ENCODE measurements around the gene NUTM2F.
"Not testable (repeated sequence)": the region's sequence is repeated elsewhere in the genome, so short reads cannot be mapped to it uniquely, and the experiment has no call there.

NUTM2F gene

GRCh38 chr9:94328544-94328943 is at the start of gene NUTM2F:
TSS of gene NUTM2F (minus strand) at chr9:94328644. CDS start at chr9:94328623, 21 bp downstream.
- DNase-seq; intact Hi-C loops (cut with DNase I): not testable (repeated sequence)

GRCh38 chr9:94375197-94375596 is 46.8 kb upstream of the NUTM2F start:
- intact Hi-C loops (cut with DNase I); DNase-seq: not testable (repeated sequence)

- intact Hi-C loops (cut with DNase I): not testable (repeated sequence)
- DNase-seq: peak; percentile 82 to 95 (median 91)
Measured at GRCh38 chr9:94374176-94375056, 46.0 kb upstream of the NUTM2F start.

- DNase-seq: peak in 3 of 42 donors; percentile 12 to 42 (median 17)
- intact Hi-C loops (cut with DNase I): not testable (repeated sequence)
Measured at GRCh38 chr9:94373779-94374175, 45.3 kb upstream of the NUTM2F start.

GRCh38 chr9:94370266-94370665 is 41.8 kb upstream of the NUTM2F start:
- DNase-seq; intact Hi-C loops (cut with DNase I): not testable (repeated sequence)

- intact Hi-C loops (cut with DNase I): not testable (repeated sequence)
Measured at GRCh38 chr9:94364093-94364614, 35.7 kb upstream of the NUTM2F start.

GRCh38 chr9:94357158-94357557 is 28.7 kb upstream of the NUTM2F start:
- intact Hi-C loops (cut with DNase I); DNase-seq: not testable (repeated sequence)

More at GRCh38 chr9:94364093-94364614, 35.7 kb upstream of the NUTM2F start:
- DNase-seq: not testable (repeated sequence)

- DNase-seq; intact Hi-C loops (cut with DNase I): not testable (repeated sequence)
Measured at GRCh38 chr9:94351901-94352723, 23.7 kb upstream of the NUTM2F start.

- intact Hi-C loops (cut with DNase I); DNase-seq: not testable (repeated sequence)
Measured at GRCh38 chr9:94348754-94349153, 20.3 kb upstream of the NUTM2F start.

- DNase-seq; intact Hi-C loops (cut with DNase I): not testable (repeated sequence)
Measured at GRCh38 chr9:94347451-94347850, 19.0 kb upstream of the NUTM2F start.

- DNase-seq; intact Hi-C loops (cut with DNase I): not testable (repeated sequence)
Measured at GRCh38 chr9:94341703-94342102, 13.3 kb upstream of the NUTM2F start.

- intact Hi-C loops (cut with DNase I); DNase-seq: not testable (repeated sequence)
Measured at GRCh38 chr9:94340750-94341149, 12.3 kb upstream of the NUTM2F start.

- intact Hi-C loops (cut with DNase I); DNase-seq: not testable (repeated sequence)
Measured at GRCh38 chr9:94339657-94340056, 11.2 kb upstream of the NUTM2F start.

GRCh38 chr9:94338723-94339122 is 10.3 kb upstream of the NUTM2F start:
- intact Hi-C loops (cut with DNase I); DNase-seq: not testable (repeated sequence)

- intact Hi-C loops (cut with DNase I); DNase-seq: not testable (repeated sequence)
Measured at GRCh38 chr9:94336445-94336844, 8.0 kb upstream of the NUTM2F start.

GRCh38 chr9:94325583-94325982 is 2.9 kb downstream of the NUTM2F start:
- DNase-seq; intact Hi-C loops (cut with DNase I): not testable (repeated sequence)

GRCh38 chr9:94323153-94323798 is 5.2 kb downstream of the NUTM2F start:
- intact Hi-C loops (cut with DNase I); DNase-seq: not testable (repeated sequence)

GRCh38 chr9:94322342-94322940 is 6.0 kb downstream of the NUTM2F start:
- DNase-seq; intact Hi-C loops (cut with DNase I): not testable (repeated sequence)
